ENCODE results near the gene KCNH5.

GRCh38 chr14:62654641-62655040 lies 390.6 kb downstream of the KCNH5 start:
- TF ChIP-seq CTCF (conservative IDR thresholded peaks at IDR 0.05; ENCODE audit: low read length) (no peak), EZH2phosphoT487 (IDR thresholded peaks at IDR 0.05; ENCODE audit: borderline replicate concordance, low read depth, low read length) (no peak)

All from OCI-LY7 (cell line).